Measurements from ENCODE around the gene ATXN7L1.

ATXN7L1 gene

DNA sequence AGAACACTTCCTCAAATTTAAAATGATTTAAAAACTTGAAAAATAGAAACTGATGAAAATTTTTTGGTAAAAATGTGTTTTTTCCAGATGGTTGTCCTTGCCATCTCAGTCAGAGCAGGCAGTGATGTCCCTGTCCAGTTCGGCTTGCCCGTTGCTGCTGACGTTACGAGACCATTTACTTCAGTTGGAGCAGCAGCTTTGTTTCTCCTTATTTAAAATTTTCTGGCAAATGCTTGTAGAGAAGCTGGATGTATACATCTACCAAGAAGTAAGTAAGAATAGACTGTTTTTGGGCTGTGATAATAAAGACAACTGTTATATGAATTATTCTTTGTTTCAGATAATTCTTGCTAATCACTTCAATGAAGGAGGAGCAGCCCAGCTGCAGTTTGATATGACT is 311.2 kb downstream of the ATXN7L1 start:
- no peak for DNase-seq

DNA sequence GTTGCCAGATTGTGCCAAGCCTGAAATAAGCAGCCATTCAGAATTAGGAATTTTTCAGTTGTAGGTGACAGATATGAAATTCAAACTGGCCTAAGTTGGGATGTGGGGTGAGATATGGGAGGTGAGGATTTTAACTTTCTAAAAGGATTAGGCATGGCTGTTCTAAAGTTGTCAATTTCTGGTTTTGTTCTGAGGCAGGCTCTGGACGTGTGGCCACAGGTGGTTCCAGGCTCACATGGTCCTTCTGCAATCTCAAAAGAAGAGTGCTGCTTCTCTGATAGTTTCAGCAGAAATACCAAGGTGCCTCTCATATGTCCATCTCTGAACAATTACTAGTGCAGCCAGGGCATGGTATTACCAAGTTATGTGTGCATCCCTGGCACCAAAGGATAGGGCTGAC is 316.5 kb downstream of the ATXN7L1 start:
- DNase-seq = no peak
